Upper lobe of left lung (tissue), 6 donors: ENCODE data around the gene PCDHGA7. TPM values are rescaled to one million over a fixed set of nuclear protein-coding genes. Genes with fewer than 3 reads are reported as not detected.

Experiments
- ATAC-seq, 2 donors: fragments of 200-7000 bp; cut with Tn5 transposase; one replicate each; pipeline ENCODE4 v1.9.1; 2022; ENCODE audit warnings: mild to moderate bottlenecking in 2 of 2, moderate library complexity in 2 of 2; ENCODE audit not compliant: low FRiP score in 2 of 2
- DNase-seq, 2 donors: peaks; one replicate each; pipeline ENCODE4 v3.0.0-alpha.2; 2019 to 2020
- H3K27ac ChIP-seq, 4 donors: fragments of 200-600 bp; sonication (generic); one replicate each; pipeline ENCODE4 v1.5.1; 2016 to 2019
- H3K27me3 ChIP-seq, 4 donors: fragments of 200-600 bp; sonication (generic); one replicate each; pipeline ENCODE4 v1.5.1; 2017 to 2019
- H3K36me3 ChIP-seq, 4 donors: fragments of 200-600 bp; sonication (generic); one replicate each; pipeline ENCODE4 v1.5.1; 2016 to 2019
- H3K4me1 ChIP-seq, 4 donors: fragments of 200-600 bp; sonication (generic); one replicate each; pipeline ENCODE4 v1.5.1; 2018 to 2019
- H3K4me3 ChIP-seq, 4 donors: fragments of 200-600 bp; sonication (generic); one replicate each; pipeline ENCODE4 v1.5.1; 2017 to 2019; ENCODE audit warnings: mild to moderate bottlenecking in 2 of 4, moderate library complexity in 1 of 4
- H3K9me3 ChIP-seq, 4 donors: fragments of 200-600 bp; sonication (generic); one replicate each; pipeline ENCODE4 v1.5.1; 2018 to 2019
- CTCF ChIP-seq, 6 experiments: fragments of 450-650 bp in 4 of 6; fragments of 200-600 bp in 2 of 6; sonication (generic) in 2 of 6; IDR thresholded peaks; one replicate each; pipeline ENCODE4 v1.5.1; 2016 to 2019; ENCODE audit warnings: antibody characterized with exemption in 6 of 6
- EP300 ChIP-seq, 4 donors: sonication (generic); formaldehyde crosslinking; IDR thresholded peaks; one replicate each; pipeline ENCODE4 v1.5.1; 2017; ENCODE audit warnings: antibody characterized with exemption in 4 of 4, control low read depth in 2 of 4
- POLR2A ChIP-seq, 4 donors: fragments of 450-650 bp; IDR thresholded peaks; one replicate each; pipeline ENCODE4 v1.5.1; 2016 to 2017; ENCODE audit warnings: antibody characterized with exemption in 4 of 4, mild to moderate bottlenecking in 2 of 4
- POLR2AphosphoS5 ChIP-seq, 2 donors: sonication (generic); formaldehyde crosslinking; IDR thresholded peaks; one replicate each; pipeline ENCODE4 v1.5.1; 2017; ENCODE audit warnings: antibody characterized with exemption in 2 of 2
- WGBS, 2 donors: methylation state at CpG; one replicate each; pipeline ENCODE4 v1.1.5; 2017 to 2018; 5-methylcytosine and 5-hydroxymethylcytosine counted together
- total RNA-seq, 6 donors: library from RNA; depleted of rRNA in 4 of 6; stranded (reverse); fragments of >200 nt in 4 of 6; gene quantifications; one replicate each; pipeline versions ENCODE4 v1.1.0 to v1.2.1, GENCODE V29; 2016 to 2021
- donor health status: DM: no; HTN: no; CAD: no; lungs with moderate emphysema.
- donor health status: DM: no; HTN: yes; CAD: no; lungs with severe emphysema.

The PCDHGA7 gene
- total RNA-seq, 6 donors from 2014 or later = 1.2 to 13.6 (median 2.7) TPM

- H3K9me3 ChIP-seq = peaks cover 29 to 72% (median 51%) of the 10 kb centered on the region in 4 donors
- no peak overlapping the region for H3K4me3 ChIP-seq
- ATAC-seq (no peak), DNase-seq (peak in 1 of 2 donors; percentile 72)
- H3K27me3 ChIP-seq = no peaks in the 10 kb centered on the region
- TF ChIP-seq POLR2A (IDR thresholded peaks at IDR 0.05) (no peak), EP300 (IDR thresholded peaks at IDR 0.05) (no peak), POLR2AphosphoS5 (IDR thresholded peaks at IDR 0.05) (no peak), CTCF (IDR thresholded peaks at IDR 0.05) (no peak)
- no peak overlapping the region for H3K27ac ChIP-seq
- H3K4me1 ChIP-seq = peaks cover 0 to 3% (median 0%) of the 10 kb centered on the region in 4 donors
- 48% methylated on average over 18 of the region's 36 CpGs; no CpG with 5 or more reads in 1 of the 2 donors for WGBS, 2 donors
- no peaks in the 10 kb centered on the region for H3K36me3 ChIP-seq
These were observed 31.0 kb upstream of the PCDHGA7 start for GRCh38 chr5:141351591-141351990.

GRCh38 chr5:141354900-141355469, 27.6 kb upstream of the PCDHGA7 start, which contains the start of gene PCDHGA4:
Gene PCDHGA4, plus strand, starts transcription at chr5:141355021. Its CDS starts 87 bp downstream, at chr5:141355108.
- TF ChIP-seq EP300 (IDR thresholded peaks at IDR 0.05) = no peak
- TF ChIP-seq CTCF (IDR thresholded peaks at IDR 0.05) = no peak
- no peak for TF ChIP-seq POLR2AphosphoS5 (IDR thresholded peaks at IDR 0.05)
- no peak for TF ChIP-seq POLR2A (IDR thresholded peaks at IDR 0.05)
- ATAC-seq (no peak), DNase-seq (peak in 1 of 2 donors; percentile 77)
- no peaks in the 10 kb centered on the region for H3K4me1 ChIP-seq
- peak within 1 kb of the TSS in 3 of 4 donors; percentile 19 to 28 (median 25) for H3K4me3 ChIP-seq
- no peaks in the 10 kb centered on the region for H3K36me3 ChIP-seq
- peaks cover 25 to 85% (median 68%) of the 10 kb centered on the region in 4 donors for H3K9me3 ChIP-seq
- H3K27ac ChIP-seq = no peak within 1 kb of the TSS
- 16 to 19% methylated on average over 22 to 25 of the region's 29 CpGs for WGBS, 2 donors
- H3K27me3 ChIP-seq = no peaks in the 10 kb centered on the region

DNA sequence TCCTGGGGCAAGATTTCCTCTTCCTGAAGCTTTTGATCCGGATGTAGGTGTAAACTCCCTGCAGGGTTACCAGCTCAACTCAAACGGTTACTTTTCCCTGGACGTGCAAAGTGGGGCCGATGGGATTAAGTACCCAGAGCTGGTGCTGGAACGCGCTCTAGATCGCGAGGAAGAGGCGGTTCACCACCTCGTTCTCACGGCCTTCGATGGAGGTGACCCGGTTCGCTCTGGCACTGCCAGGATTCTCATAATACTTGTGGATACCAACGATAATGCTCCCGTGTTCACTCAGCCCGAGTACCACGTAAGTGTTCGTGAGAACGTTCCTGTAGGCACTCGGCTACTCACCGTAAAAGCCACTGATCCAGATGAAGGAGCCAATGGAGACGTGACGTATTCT, 26.9 kb upstream of the PCDHGA7 start:
- Histone ChIP-seq H3K36me3 (no peaks in the 10 kb centered on the region), H3K9me3 (peaks cover 28 to 85% (median 66%) of the 10 kb centered on the region in 4 donors), H3K27me3 (no peaks in the 10 kb centered on the region), H3K27ac (no peak overlapping the region), H3K4me3 (peak overlapping the region in 1 of 4 donors; percentile 28), H3K4me1 (no peaks in the 10 kb centered on the region)
- TF ChIP-seq POLR2AphosphoS5 (IDR thresholded peaks at IDR 0.05) (no peak), EP300 (IDR thresholded peaks at IDR 0.05) (no peak), CTCF (IDR thresholded peaks at IDR 0.05) (no peak), POLR2A (IDR thresholded peaks at IDR 0.05) (no peak)
- 48 to 56% methylated on average over 21 to 24 of the region's 24 CpGs for WGBS, 2 donors
- no peak for ATAC-seq
- DNase-seq = no peak

DNA sequence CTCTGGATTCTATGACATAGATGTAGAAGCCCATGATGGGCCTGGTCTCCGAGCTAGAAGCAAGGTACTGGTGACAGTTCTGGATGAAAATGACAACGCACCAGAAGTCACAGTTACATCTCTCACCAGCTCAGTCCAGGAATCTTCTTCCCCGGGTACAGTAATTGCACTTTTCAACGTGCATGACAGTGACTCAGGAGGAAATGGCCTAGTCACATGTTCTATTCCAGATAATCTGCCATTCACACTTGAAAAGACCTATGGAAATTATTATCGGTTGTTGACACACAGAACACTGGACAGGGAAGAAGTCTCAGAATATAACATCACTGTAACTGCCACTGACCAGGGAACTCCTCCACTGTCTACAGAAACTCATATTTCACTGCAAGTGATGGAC, 26.4 kb upstream of the PCDHGA7 start:
- peaks cover 33 to 85% (median 66%) of the 10 kb centered on the region in 4 donors for H3K9me3 ChIP-seq

More for the DNA sequence above, 26.4 kb upstream of the PCDHGA7 start:
- TF ChIP-seq EP300 (IDR thresholded peaks at IDR 0.05) (no peak), POLR2AphosphoS5 (IDR thresholded peaks at IDR 0.05) (no peak), POLR2A (IDR thresholded peaks at IDR 0.05) (no peak), CTCF (IDR thresholded peaks at IDR 0.05) (no peak)
- Histone ChIP-seq H3K27me3 (no peaks in the 10 kb centered on the region), H3K4me1 (no peaks in the 10 kb centered on the region), H3K27ac (no peak overlapping the region), H3K4me3 (no peak overlapping the region), H3K36me3 (no peaks in the 10 kb centered on the region)
- DNase-seq (no peak), ATAC-seq (no peak)
- 72 to 77% methylated on average over 5 of the region's 5 CpGs for WGBS, 2 donors
